NCI-H82 treated with DMSO at 0.1 percent for 48 hours (cell line): Measurements from ENCODE around the gene SRSF8.
A peak's percentile ranks its signal among the peaks of the same experiment; 100 is the strongest.
"Not testable (repeated sequence)": the region's sequence is repeated elsewhere in the genome, so short reads cannot be mapped to it uniquely, and the experiment has no call there.

Source experiments
- DNase-seq: peaks from one replicate; lab custom pipeline; 2025; ENCODE audit not compliant: unreplicated experiment; lab: John Stamatoyannopoulos, UW

Gene SRSF8

GRCh38 chr11:95066716-95067038, at the start of gene SRSF8:
Gene SRSF8, plus strand, starts transcription at chr11:95066919. Its CDS starts 308 bp downstream, at chr11:95067227.
- peak; percentile 45 for DNase-seq

DNA sequence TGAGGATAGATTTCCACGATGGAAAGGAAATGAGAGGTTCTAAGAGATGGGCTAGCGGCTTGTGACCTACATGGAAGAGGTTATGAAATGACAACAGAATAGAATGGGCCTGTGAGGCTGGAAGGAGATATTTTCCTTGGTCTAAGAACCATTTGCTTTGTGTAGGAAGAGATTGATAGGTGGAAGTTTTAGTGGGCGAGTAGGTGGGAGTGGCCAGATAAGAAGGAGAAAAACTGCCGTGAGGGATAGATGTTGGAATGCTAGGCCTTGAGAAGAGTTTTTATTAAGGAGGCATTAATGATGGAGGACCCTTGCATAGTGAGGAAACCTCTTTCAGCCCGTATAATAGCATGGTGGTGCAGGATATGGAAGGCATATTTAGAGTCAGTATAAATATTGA, 45.3 kb upstream of the SRSF8 start:
- DNase-seq: not testable (repeated sequence)

DNA sequence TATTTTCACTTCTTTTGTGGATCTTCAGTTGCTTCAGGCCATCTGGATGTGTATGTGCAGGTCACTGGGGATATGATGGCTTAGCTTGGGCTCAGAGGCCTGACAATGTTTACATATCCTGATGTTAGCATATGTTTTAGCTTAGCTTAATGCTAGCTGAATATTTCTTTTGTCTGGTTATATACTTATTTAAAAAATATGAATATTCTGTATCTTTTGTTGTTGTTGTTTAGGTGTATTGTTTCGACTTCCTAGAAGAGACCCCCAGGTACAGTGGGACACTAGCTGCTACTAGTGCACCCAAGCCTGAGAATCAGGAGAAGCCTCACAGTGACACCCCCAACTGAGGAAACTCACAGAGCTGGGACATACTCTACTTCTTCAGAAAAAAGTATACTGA, 41.8 kb upstream of the SRSF8 start, which contains the start of gene KDM4E:
TSS of gene KDM4E (plus strand) at position 301 of the 400 bp plus-strand sequence. CDS start 300 bp downstream, outside the sequence.
- no peak for DNase-seq

DNA sequence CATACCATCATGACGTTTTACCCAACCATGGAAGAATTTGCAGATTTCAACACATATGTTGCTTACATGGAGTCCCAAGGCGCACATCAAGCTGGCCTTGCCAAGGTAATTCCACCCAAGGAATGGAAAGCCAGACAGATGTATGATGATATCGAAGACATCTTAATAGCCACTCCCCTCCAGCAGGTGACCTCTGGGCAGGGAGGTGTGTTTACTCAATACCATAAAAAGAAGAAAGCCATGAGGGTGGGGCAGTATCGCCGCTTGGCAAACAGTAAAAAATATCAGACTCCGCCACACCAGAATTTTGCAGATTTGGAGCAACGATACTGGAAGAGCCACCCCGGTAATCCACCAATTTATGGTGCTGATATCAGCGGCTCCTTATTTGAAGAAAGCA, 41.1 kb upstream of the SRSF8 start:
- DNase-seq: not testable (repeated sequence)

DNA sequence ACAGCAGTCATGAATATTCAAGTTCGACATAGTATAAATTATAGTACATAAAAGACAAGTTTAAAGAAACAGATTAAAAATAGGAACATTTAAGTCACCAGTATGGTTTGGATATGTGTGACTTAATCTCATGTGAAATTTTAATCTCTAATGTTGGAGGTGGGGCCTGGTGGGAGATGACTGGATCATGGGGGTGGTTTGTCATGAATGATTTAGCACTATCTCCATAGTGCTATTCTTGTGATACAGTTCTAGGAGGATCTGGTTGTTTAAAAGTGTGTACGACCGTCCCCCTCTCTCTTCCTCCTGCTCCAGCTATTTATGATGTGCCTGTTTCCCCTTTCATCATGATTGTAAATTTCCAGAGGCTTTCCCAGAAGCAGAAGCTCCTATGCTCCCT, 38.4 kb upstream of the SRSF8 start:
- DNase-seq: no peak

DNA sequence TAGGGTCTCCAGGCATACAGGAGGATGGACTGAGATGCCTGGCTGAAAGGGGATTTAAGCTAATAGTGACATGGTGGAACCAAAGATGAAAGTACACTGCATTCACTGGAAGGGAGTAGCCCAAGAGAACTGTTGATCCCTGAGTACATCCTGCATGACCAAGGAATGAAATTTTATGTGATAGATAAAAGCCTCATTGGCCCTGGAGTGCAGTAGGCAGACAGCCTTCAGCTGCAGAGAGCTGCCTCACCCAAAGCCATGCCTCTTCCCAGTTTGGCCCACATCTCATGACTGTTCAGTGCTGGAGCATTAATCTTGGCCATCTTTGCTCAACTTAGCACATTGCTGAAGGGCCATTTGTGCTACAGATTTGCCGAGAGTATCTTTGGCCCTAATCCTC, 33.7 kb upstream of the SRSF8 start:
- no peak for DNase-seq

- no peak for DNase-seq
Measured at GRCh38 chr11:95035316-95035715, 31.4 kb upstream of the SRSF8 start.

- not testable (repeated sequence) for DNase-seq
Measured at GRCh38 chr11:95037356-95038035, 29.2 kb upstream of the SRSF8 start.

GRCh38 chr11:95042239-95042638, 24.5 kb upstream of the SRSF8 start:
- DNase-seq: no peak

DNA sequence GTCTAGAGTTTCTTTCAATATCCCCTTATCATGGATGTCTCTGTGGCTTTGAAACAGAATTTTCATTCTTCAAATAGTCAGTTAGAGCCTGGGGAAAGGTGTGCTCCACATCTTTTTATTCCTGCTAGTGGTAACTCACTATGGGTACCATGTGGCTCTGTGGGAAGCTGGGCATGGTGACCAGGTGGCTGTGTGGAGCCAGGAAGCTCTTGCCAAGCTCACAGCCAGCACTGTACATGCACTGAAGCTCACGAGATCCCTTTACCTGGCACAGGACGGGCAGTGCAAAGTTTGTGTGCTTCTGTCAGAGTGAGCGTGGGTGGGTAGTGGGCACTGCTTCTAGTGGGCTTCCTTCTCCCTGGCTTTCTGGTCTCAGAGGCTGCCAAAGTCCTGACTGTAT, 23.8 kb upstream of the SRSF8 start:
- DNase-seq: no peak

DNA sequence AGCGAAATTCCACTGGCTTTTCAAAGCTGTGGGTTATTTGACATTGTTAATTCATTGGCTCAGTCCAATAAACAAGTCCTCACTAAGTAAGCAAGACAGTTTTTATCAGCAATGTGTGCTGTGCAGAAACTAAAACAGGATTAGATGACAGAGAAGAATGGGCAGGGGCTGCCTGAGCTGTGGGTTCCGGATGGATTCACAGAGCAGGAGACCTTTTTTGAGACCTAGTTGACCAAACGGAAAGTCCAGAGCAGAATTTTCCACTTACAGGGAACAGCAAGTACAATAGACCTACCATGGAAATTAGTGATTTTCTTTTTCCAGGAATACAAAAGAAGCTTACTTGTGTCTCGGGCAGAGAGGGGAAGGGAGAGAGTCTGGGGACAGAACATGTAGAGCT, 22.7 kb upstream of the SRSF8 start:
- DNase-seq: no peak

DNA sequence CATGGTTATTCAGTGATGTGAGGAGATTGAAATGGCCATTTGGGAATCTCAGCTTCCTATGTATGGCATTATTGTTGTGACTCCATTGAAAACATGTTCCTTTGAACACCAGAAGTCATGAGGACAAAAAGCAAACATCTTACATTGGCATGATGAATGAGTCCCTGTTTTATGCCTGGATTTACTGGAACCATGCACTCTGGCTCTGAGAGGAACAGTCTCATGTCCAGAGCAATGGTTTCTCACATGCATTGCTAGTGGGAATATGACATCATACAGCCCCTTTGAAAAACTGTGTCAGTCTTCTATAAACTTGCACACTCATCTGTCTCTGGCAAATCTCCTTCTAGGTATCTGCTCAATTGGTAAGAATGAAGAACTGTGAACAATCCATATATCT, 20.9 kb upstream of the SRSF8 start:
- DNase-seq: no peak

GRCh38 chr11:95049122-95049521, 17.6 kb upstream of the SRSF8 start, which contains the start of gene KDM4F:
Gene KDM4F, plus strand, starts transcription at chr11:95049422.
- not testable (repeated sequence) for DNase-seq

DNA sequence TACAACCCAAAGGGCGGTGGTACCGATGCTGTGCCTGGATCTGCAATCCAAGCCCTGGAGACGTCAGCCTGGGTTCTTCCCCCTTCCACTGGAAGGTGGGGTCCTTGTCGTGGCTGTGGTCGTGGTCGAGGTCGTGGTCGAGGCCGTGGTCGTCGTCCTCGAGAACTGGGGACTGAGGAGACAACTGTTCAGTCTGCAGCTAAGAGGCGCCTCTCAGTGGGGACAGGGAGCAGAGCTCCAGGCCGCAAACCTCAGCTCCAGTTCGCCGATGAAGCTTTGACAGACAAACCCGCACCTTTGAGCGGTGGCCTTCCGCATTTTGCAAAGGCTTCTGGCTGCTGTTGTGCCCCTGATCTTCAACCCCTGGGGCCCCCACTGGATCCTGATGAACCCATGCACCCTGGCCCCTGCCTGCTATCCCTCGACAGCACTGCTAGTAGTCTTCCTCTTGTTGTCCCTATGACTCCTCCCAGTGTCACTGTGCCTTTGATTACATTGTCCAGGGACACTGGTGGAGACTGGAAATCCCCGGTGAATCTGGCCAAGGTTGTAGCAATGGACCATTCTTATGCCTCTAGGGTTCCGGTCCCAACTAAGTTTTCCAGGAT, 16.0 kb upstream of the SRSF8 start:
- no peak for DNase-seq

GRCh38 chr11:95054356-95054755, 12.4 kb upstream of the SRSF8 start:
- DNase-seq: no peak

GRCh38 chr11:95055283-95055897, 11.3 kb upstream of the SRSF8 start:
- DNase-seq: no peak

DNA sequence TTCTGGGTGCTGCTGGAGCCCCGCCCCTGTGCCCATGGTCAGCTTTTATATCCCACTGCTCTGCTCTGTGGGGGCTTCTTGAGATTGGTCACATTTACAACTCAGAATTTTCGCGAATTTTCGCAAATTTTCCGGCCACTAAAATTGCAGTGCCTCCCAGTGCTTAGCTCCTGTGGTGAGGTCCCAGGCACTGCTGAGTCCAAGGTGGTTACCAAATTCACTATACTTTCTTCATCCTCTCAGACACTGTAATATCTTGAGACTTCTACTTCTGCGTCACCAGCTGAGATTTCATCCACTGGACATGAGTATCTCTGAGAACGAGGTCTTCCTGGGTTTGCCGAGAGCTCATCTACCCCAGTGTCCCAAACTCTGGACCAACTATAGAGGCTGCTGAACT, 8.8 kb upstream of the SRSF8 start:
- no peak for DNase-seq

DNA sequence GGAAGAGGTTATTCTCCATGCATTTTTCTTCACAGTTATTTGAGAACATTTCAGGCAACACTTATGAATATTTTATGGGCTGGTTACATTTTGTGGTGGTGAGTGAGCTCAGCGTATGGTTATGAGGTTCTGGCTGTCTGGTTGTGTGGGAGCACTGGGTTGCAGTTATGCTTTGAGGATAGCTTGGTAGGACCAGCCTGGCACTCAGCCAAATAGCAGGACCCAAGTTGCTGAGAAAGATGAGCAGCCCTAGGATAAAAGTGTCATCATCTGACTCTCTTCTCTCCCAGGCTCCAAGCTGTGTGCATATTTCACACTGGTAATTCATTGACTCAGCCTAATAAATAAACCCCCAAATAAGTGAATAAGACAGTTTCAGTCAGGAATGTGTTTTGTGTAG, 8.1 kb upstream of the SRSF8 start:
- DNase-seq: no peak

GRCh38 chr11:95059046-95059445, 7.7 kb upstream of the SRSF8 start:
- DNase-seq: no peak

DNA sequence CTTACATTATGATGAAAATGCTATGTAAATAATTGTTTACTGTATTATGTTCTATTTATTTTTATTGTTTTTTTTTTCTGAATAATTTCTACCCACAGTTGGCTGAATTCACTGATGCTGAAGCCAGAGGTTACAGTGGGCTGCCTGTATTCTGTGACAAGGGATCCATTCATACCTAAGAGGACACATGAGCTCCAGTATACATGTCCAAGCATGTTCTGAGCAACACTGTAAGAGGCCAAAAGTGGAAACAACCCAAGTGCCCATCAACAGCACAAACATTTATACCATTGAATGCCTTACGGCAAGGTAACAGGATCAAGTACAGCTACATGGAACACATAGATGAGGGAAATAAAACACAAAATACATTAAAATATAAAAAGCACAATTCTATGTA, 1.4 kb upstream of the SRSF8 start:
- no peak for DNase-seq

DNA sequence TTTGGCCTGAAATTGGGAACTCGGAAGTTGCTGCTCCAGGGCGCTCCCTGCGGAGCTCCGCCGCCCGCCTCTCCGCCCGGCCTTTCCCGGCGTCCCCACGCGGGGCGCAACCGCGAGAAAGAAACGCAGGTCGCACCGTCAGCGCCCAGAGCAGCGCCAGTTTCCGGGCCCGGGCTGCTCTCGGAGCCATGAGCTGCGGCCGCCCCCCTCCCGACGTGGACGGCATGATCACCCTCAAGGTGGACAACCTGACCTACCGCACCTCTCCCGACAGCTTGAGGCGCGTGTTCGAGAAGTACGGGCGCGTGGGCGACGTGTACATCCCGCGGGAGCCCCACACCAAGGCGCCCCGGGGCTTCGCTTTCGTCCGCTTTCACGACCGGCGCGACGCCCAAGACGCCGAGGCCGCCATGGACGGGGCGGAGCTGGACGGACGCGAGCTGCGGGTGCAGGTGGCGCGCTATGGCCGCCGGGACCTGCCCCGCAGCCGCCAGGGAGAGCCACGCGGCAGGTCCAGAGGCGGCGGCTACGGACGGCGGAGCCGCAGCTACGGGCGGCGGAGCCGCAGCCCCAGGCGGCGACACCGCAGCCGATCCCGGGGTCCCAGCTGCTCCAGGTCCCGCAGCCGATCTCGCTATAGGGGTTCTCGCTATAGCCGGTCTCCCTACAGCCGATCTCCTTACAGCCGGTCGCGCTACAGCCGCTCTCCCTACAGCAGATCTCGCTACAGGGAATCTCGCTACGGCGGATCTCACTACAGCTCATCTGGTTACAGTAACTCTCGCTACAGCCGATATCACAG, 521 bp downstream of the SRSF8 start:
- peak; percentile 45 for DNase-seq

DNA sequence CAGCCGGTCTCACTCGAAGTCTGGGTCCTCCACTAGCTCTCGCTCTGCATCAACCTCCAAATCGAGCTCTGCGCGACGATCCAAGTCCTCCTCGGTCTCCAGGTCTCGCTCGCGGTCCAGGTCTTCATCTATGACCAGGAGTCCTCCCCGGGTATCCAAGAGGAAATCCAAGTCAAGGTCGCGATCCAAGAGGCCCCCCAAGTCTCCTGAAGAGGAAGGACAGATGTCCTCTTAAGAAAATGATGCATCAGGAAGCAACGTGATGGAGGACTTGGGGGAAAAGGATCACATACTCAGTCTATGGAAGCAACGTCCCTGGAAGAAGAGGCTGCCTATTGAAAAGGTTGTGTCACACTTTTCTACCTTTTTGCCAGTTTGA, 1.1 kb downstream of the SRSF8 start:
- peak; percentile 52 for DNase-seq
